ENCODE data around the gene XXYLT1.
"Not testable (repeated sequence)": the region's sequence is repeated elsewhere in the genome, so short reads cannot be mapped to it uniquely, and the experiment has no call there.

DNA sequence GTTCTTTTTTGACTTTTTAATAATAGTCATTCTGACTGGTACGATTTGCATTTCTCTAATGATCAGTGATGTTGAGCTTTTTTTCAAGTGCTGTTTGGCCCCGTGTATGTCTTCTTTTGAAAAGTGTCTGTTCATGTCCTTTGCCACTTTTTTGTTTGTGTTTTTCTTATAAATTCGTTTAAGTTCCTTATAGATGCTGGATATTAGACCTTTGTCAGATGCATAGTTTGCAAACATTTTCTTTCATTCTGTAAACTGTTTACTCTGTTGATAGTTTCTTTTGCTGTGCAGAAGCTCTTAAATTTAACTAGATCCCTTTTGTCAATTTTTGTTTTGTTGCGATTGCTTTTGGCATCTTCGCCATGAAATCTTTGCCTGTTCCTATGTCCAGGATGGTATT lies 220.7 kb downstream of the XXYLT1 start:
- TF ChIP-seq, protein P1, sequence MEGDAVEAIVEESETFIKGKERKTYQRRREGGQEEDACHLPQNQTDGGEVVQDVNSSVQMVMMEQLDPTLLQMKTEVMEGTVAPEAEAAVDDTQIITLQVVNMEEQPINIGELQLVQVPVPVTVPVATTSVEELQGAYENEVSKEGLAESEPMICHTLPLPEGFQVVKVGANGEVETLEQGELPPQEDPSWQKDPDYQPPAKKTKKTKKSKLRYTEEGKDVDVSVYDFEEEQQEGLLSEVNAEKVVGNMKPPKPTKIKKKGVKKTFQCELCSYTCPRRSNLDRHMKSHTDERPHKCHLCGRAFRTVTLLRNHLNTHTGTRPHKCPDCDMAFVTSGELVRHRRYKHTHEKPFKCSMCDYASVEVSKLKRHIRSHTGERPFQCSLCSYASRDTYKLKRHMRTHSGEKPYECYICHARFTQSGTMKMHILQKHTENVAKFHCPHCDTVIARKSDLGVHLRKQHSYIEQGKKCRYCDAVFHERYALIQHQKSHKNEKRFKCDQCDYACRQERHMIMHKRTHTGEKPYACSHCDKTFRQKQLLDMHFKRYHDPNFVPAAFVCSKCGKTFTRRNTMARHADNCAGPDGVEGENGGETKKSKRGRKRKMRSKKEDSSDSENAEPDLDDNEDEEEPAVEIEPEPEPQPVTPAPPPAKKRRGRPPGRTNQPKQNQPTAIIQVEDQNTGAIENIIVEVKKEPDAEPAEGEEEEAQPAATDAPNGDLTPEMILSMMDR (IDR thresholded peaks at IDR 0.05), result not testable (repeated sequence)
- not testable (repeated sequence) for TF ChIP-seq POLR2A (IDR thresholded peaks at IDR 0.05)
